Right atrium auricular region (tissue), 2 donors: ENCODE results near the gene TMEM74B. TPM values are rescaled to one million over a fixed set of nuclear protein-coding genes. Genes with fewer than 3 reads are reported as not detected.
"Not testable (repeated sequence)": the region's sequence is repeated elsewhere in the genome, so short reads cannot be mapped to it uniquely, and the experiment has no call there.

ENCODE experiments used
- DNase-seq: peaks from one replicate; pipeline ENCODE4 v3.0.0-alpha.2; 2019; ENCODE audit warnings: low spot score
- H3K27ac ChIP-seq, 2 donors: fragments of 200-600 bp; sonication (generic); 1 replicate in 1 of 2; 2 replicates in 1 of 2; pipeline ENCODE4 v1.5.1; 2016 to 2019
- H3K27me3 ChIP-seq, 2 donors: fragments of 200-600 bp; sonication (generic); one replicate each; pipeline versions ENCODE4 v1.5.1 to v1.6.0; 2017 to 2019
- H3K36me3 ChIP-seq: fragments of 200-600 bp; sonication (generic); one replicate; pipeline ENCODE4 v1.5.1; 2016
- H3K4me1 ChIP-seq, 2 donors: fragments of 200-600 bp; sonication (generic); one replicate each; pipeline versions ENCODE4 v1.5.1 to v1.6.0; 2017 to 2019
- H3K4me3 ChIP-seq, 2 donors: fragments of 200-600 bp; sonication (generic); 1 replicate in 1 of 2; 2 replicates in 1 of 2; pipeline ENCODE4 v1.5.1; 2017 to 2019; ENCODE audit warnings: mild to moderate bottlenecking in 1 of 2, moderate library complexity in 1 of 2
- H3K9me3 ChIP-seq, 2 donors: fragments of 200-600 bp; sonication (generic); one replicate each; pipeline ENCODE4 v1.5.1; 2019
- CTCF ChIP-seq, 2 donors: fragments of 200-600 bp; sonication (generic); IDR thresholded peaks; one replicate each; pipeline ENCODE4 v1.5.1; 2019; ENCODE audit warnings: antibody characterized with exemption in 2 of 2
- total RNA-seq, 2 donors: library from RNA; depleted of rRNA; stranded (reverse); fragments of >200 nt; gene quantifications; one replicate each; pipeline ENCODE4 v1.1.0, GENCODE V29; 2016

Gene TMEM74B
- total RNA-seq, 2 donors from 2014 or later: 0.83 to 4.6 TPM

- Histone ChIP-seq H3K27me3 (no peaks in the 10 kb centered on the region), H3K36me3 (peaks cover 11% of the 10 kb centered on the region), H3K27ac (no peak overlapping the region), H3K9me3 (no peaks in the 10 kb centered on the region), H3K4me1 (peaks cover 0 to under 1% of the 10 kb centered on the region in 2 donors), H3K4me3 (no peak overlapping the region)
- no peak for TF ChIP-seq CTCF (IDR thresholded peaks at IDR 0.05)
- no peak for DNase-seq
Observed at GRCh38 chr20:1150968-1151367, 33.8 kb downstream of the TMEM74B start.

DNA sequence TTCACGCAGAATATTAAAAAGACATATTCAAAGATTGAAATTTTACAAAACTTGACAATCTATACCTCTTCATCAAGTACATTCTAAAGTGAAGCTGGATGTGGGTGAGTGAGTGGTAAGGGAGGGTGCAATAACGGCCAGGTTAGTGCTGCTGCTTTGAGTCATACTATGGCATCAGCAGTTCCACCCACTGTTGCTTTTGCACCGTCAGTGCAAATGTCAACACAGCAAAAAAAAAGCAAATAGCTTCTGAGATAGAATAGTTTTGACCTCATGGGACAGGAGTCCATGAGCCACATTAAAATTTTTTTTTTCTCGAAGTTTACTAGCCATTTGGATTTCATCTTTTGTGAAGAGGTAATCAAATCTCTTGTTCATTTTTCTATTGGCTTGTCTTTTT lies 34.6 kb downstream of the TMEM74B start:
- DNase-seq: no peak

DNA sequence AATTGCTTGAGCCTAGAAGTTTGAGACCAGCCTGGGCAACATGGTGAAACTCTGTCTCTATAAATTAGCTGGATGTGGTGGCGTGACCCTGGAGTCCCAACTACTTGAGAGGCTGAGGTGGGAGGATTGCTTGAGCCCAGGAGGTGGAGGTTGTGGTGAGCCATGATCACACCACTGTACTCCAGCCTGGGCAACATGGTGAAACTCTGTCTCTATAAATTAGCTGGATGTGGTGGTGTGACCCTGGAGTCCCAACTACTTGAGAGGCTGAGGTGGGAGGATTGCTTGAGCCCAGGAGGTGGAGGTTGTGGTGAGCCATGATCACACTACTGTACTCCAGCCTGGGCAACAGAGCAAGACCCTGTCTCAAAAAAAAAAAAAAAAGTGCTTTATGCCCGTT lies 35.0 kb downstream of the TMEM74B start:
- Histone ChIP-seq H3K36me3 (peaks cover 11% of the 10 kb centered on the region), H3K4me1 (peaks cover 0 to 12% of the 10 kb centered on the region in 2 donors)
- H3K4me3 ChIP-seq, DNase-seq, H3K27me3 ChIP-seq, H3K9me3 ChIP-seq, H3K27ac ChIP-seq: not testable (repeated sequence)

More for the DNA sequence above, 34.6 kb downstream of the TMEM74B start:
- TF ChIP-seq CTCF (IDR thresholded peaks at IDR 0.05): no peak
- peaks cover 11% of the 10 kb centered on the region for H3K36me3 ChIP-seq
- no peaks in the 10 kb centered on the region for H3K9me3 ChIP-seq
- no peak overlapping the region for H3K4me3 ChIP-seq
- H3K27me3 ChIP-seq: no peaks in the 10 kb centered on the region
- H3K4me1 ChIP-seq: peaks cover 0 to 8% of the 10 kb centered on the region in 2 donors
- no peak overlapping the region for H3K27ac ChIP-seq

DNA sequence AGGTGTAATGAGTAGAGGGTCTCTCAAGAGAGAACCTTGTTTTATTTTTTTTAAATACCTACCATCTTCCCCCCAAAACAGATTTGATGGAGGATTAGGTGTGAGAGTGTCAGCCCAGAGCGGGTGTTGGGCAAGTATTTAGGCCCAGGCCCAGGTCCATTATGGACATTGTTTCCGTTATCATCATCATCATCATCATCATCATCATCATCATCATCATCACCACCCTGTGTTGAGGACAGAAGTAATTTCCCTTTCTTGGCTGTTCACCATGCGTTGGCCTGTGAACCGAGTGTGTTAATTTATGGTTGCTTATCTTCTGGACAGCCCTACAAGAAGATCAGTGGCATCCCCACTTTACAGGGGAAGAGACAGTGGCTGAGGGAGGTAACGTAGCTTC lies 37.8 kb downstream of the TMEM74B start:
- Histone ChIP-seq H3K9me3 (no peaks in the 10 kb centered on the region), H3K4me1 (peaks cover 0 to 27% of the 10 kb centered on the region in 2 donors), H3K4me3 (no peak overlapping the region), H3K27me3 (no peaks in the 10 kb centered on the region), H3K27ac (no peak overlapping the region), H3K36me3 (peaks cover 5% of the 10 kb centered on the region)
- TF ChIP-seq CTCF (IDR thresholded peaks at IDR 0.05): no peak
- DNase-seq: no peak

GRCh38 chr20:1144401-1145172 lies 40.2 kb downstream of the TMEM74B start:
- peaks cover 5% of the 10 kb centered on the region for H3K36me3 ChIP-seq
- no peak overlapping the region for H3K27ac ChIP-seq
- no peak overlapping the region for H3K4me3 ChIP-seq
- TF ChIP-seq CTCF (IDR thresholded peaks at IDR 0.05): no peak
- DNase-seq: no peak
- H3K4me1 ChIP-seq: peaks cover 0 to 27% of the 10 kb centered on the region in 2 donors
- H3K27me3 ChIP-seq: no peaks in the 10 kb centered on the region
- H3K9me3 ChIP-seq: no peaks in the 10 kb centered on the region

DNA sequence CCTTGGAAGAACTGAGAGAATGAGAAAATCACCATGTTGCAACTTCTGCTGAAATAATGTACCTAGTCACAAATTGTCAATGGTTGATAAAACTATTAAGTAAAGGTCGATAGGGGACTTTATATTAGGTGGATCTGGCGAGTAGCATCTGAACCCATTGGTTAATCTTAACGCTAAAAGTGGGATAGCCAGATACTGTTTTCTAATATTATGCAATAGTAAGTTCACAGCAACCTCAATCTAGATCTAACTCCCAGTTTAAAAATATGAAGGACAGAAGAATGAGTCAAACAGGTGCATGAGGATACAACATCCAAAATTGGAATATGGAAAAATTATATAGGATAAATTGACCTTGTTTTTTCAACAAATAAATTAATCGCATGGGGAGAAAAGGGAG lies 47.5 kb downstream of the TMEM74B start:
- Histone ChIP-seq H3K4me1 (no peaks in the 10 kb centered on the region), H3K27me3 (no peaks in the 10 kb centered on the region), H3K36me3 (peaks cover 51% of the 10 kb centered on the region), H3K27ac (no peak overlapping the region), H3K9me3 (no peaks in the 10 kb centered on the region), H3K4me3 (no peak overlapping the region)
- TF ChIP-seq CTCF (IDR thresholded peaks at IDR 0.05): no peak
- DNase-seq: no peak
